ENCODE results near the gene CACNA1S. TPM values are rescaled to one million over a fixed set of nuclear protein-coding genes. Genes with fewer than 3 reads are reported as not detected.
A peak's percentile ranks its signal among the peaks of the same experiment; 100 is the strongest.

Gene CACNA1S
- polyA plus RNA-seq (ENCODE audit: insufficient read length): 66.3 TPM

- DNase-seq: no peak
Measured at GRCh38 chr1:201112173-201112731, at the start of gene CACNA1S. TSS of gene CACNA1S (minus strand) at chr1:201112426. CDS start at chr1:201112339, 87 bp downstream.

GRCh38 chr1:201157949-201158348, 45.7 kb upstream of the CACNA1S start:
- no peak for DNase-seq

GRCh38 chr1:201156819-201157218, 44.6 kb upstream of the CACNA1S start:
- DNase-seq: no peak

GRCh38 chr1:201156346-201156745, 44.1 kb upstream of the CACNA1S start:
- DNase-seq: no peak

GRCh38 chr1:201155354-201155753, 43.1 kb upstream of the CACNA1S start:
- DNase-seq: no peak

- DNase-seq: peak; percentile 99
Measured at GRCh38 chr1:201154389-201155165, 42.4 kb upstream of the CACNA1S start, which contains the start of gene TMEM9. TSS of gene TMEM9 (minus strand) at chr1:201154474. CDS start at chr1:201153923, 551 bp downstream.

- DNase-seq: no peak
Measured at GRCh38 chr1:201153474-201154388, 41.5 kb upstream of the CACNA1S start.

GRCh38 chr1:201149400-201149799, 37.2 kb upstream of the CACNA1S start:
- no peak for DNase-seq

- no peak for DNase-seq
Measured at GRCh38 chr1:201147396-201148015, 35.3 kb upstream of the CACNA1S start.

GRCh38 chr1:201146626-201147390, 34.6 kb upstream of the CACNA1S start:
- no peak for DNase-seq

- DNase-seq: no peak
Measured at GRCh38 chr1:201145816-201146215, 33.6 kb upstream of the CACNA1S start.

GRCh38 chr1:201145132-201145531, 32.9 kb upstream of the CACNA1S start:
- DNase-seq: no peak

GRCh38 chr1:201144701-201145100, 32.5 kb upstream of the CACNA1S start:
- DNase-seq: no peak

GRCh38 chr1:201143726-201144635, 31.8 kb upstream of the CACNA1S start:
- no peak for DNase-seq

- no peak for DNase-seq
Measured at GRCh38 chr1:201142849-201143725, 30.9 kb upstream of the CACNA1S start.

GRCh38 chr1:201142011-201142848, 30.0 kb upstream of the CACNA1S start:
- DNase-seq: peak; percentile 55

GRCh38 chr1:201141418-201141817, 29.2 kb upstream of the CACNA1S start:
- no peak for DNase-seq

- DNase-seq: no peak
Measured at GRCh38 chr1:201140941-201141260, 28.7 kb upstream of the CACNA1S start.
